ENCODE results near the gene SLC18A2.

DNA sequence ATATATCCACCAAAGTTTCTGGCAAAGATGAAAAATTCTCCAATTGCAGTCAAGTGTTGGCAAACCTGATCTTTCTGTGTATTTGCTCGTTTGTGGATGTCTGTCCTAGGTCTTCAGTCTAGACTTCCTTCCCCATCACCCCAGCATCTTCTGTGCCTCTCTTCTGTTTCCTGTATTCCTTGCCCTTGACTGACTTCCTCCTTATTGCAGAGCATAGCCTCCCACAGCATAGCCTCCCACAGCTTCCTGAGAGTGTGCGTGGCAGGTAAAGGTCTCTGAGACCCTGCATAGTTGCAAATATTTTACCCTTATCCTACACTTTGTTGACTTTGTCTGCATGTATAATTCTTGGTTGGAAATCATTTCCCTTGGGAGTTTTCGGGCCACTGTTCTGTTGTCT, 18.4 kb downstream of the SLC18A2 start:
- TF ChIP-seq POLR2AphosphoS5 (IDR thresholded peaks at IDR 0.05) = no peak
- TF ChIP-seq, protein P1, sequence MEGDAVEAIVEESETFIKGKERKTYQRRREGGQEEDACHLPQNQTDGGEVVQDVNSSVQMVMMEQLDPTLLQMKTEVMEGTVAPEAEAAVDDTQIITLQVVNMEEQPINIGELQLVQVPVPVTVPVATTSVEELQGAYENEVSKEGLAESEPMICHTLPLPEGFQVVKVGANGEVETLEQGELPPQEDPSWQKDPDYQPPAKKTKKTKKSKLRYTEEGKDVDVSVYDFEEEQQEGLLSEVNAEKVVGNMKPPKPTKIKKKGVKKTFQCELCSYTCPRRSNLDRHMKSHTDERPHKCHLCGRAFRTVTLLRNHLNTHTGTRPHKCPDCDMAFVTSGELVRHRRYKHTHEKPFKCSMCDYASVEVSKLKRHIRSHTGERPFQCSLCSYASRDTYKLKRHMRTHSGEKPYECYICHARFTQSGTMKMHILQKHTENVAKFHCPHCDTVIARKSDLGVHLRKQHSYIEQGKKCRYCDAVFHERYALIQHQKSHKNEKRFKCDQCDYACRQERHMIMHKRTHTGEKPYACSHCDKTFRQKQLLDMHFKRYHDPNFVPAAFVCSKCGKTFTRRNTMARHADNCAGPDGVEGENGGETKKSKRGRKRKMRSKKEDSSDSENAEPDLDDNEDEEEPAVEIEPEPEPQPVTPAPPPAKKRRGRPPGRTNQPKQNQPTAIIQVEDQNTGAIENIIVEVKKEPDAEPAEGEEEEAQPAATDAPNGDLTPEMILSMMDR (IDR thresholded peaks at IDR 0.05) = no peak

Data from prostate gland (tissue), 2 donors.